ENCODE results near the gene UBE2C.
A peak's percentile ranks its signal among the peaks of the same experiment; 100 is the strongest.

UBE2C gene

GRCh38 chr20:45833883-45834796, 21.7 kb downstream of the UBE2C start:
- peak; percentile 14 for DNase-seq

GRCh38 chr20:45834797-45835161, 22.3 kb downstream of the UBE2C start:
- no peak for DNase-seq

GRCh38 chr20:45835329-45835765, 22.9 kb downstream of the UBE2C start:
- DNase-seq = no peak

DNA sequence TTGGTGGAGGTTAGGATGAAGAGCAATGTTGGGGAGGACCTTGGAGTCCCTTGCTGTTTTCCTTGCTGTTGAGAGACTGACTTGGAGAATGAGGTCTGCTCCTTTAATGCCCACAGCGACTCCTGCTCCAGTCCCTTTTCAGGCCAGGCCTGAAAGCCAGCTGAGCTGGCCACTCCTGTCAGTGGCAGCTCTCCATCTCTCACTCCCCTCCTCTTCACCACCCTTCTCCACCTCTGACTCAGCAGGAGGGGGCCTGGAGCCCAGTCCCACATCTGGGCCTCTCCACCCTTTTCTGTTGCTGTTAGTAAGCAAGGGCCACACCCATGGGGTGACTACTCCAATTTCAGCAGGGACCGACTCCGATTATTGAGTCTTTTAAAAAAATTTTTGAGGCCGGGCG, 23.4 kb downstream of the UBE2C start:
- no peak for DNase-seq

DNA sequence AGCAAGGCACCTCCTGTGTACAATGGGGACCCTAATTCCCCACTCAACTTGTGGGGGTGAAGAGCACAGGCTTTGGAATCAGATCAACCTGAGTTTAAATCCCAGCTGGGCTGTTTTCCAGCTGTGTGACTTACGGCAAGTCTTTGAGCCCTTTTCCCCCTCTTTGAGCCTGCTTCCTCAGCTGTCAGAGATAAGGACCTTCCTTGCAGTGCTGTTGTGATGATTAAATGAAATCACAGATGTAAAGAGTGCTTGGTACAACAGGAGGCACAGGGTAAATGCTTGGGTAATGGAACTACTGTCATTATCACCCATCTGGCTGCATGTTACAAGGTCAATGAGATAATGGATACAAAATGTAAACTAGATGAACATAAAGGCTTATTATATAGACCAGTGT, 24.4 kb downstream of the UBE2C start:
- no peak for DNase-seq

- no peak for DNase-seq
Measured at GRCh38 chr20:45840700-45841198, 28.3 kb downstream of the UBE2C start.

DNA sequence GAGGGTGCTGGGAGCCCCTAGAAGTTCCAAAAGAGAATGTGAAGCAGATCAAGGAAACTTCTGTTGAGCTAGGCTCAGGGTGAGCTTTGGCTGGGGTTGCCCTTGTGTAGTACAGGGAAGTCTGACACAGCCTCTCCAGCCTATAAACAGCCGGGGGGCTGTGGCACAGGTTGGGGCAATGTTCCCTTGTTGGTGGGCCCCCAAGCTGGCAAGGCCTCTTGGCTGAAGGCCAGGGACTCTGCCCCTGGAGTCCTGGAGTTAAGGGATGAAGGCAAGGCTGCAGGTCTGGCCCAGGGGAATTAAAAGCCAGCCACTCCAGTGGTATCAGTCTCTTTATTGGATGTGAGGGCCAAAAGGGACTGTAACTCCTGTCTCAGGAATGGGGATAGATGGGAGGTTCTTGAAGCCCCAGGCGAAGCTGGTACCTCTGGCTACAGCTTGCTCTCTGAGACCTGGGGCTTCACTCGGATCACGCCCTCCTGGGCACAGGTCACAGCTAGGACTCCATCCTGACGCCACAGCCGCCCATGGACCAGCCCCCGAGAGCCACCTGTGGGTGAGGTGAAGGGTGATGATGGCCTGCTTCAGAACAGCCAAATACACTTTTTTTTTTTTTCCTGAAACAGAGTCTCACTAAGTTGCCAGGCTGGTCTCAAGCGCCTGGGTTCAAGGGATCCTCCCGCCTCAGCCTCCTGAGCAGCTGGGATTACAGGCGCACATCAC, 29.1 kb downstream of the UBE2C start:
- DNase-seq = no peak

GRCh38 chr20:45842169-45842812, 29.8 kb downstream of the UBE2C start:
- DNase-seq = peak; percentile 5

DNA sequence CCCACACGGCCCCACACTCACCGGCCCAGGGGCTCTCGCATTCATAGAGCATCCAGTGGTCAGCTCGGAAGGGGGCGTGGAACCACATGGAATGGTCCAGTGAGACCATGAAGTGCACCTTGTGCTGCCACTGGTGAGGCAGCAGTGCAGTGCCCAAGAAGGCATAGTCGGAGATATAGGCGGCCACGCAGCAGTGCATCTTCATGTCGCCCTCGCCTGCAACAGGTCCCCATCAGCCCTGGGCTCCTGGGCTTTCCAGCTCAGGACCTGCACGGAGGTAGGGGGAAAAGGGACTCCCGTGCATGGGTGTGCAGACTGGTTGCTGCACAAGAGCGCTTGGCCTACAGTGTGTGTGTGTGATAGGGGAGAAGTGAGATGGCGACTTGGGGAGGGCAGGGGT, 31.1 kb downstream of the UBE2C start:
- DNase-seq = no peak

DNA sequence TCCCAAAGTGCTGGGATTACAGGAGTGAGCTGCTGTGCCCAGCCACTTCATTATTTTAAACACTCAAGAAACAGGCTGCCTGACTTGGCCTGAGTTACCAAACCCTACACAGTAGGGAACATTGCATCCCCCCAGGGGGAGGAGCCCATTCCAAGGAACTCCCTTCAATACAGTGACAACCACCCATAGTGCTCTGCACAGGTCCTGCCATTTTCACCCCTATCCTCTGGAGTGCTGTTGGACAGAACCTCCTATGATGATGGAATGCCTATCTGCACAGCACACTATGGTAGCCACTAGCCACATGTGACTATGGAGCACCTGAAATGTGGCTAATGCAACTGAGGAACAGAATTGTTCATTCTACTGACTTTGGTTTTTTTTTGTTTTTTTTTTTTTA, 33.0 kb downstream of the UBE2C start:
- no peak for DNase-seq

DNA sequence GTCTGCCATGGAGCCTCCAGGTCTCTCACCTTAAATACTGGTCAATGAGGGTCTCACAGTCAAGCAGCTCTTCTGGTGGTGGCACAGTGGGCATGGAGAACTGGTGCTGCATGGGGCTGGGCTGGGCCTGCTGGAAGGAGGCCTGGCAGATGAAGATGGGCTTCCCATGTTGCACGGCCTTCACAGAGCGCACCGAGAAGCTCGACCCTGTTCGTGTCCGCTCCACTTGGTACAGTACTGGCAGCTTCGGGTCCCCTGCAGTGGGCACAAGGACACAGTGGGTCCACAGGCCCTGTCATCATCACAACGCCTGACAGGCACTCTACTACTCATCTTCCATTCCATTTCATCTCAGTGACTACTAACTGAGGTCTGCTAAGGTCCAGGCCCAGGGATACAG, 36.0 kb downstream of the UBE2C start:
- DNase-seq = no peak

DNA sequence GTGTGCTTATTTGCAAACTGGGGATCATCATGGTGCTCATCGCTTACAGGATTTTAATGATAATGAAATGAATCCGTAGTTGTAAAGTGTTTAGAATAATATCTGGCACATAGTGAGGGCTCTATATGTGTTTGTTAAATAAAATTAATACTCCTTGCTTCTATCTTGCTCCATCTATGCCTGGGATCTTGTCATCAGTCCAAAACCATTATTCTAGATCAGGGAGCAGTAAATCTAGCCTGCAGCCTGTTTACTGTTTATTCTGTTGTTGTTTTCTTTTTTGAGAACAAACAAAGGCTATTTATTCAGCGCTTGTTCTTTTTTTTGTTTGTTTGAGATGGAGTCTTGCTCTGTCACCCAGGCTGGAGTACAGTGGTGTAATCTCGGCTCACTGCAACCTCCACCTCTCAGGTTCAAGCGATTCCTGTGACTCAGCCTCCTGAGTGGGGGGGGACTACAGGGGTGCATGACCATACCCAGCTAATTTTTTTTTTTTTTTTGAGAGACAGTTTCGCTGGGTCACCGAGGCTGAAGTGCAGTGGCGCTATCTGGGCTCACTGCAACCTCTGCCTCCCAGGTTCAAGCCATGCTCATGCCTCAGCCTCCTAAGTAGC, 36.6 kb downstream of the UBE2C start:
- DNase-seq = no peak

DNA sequence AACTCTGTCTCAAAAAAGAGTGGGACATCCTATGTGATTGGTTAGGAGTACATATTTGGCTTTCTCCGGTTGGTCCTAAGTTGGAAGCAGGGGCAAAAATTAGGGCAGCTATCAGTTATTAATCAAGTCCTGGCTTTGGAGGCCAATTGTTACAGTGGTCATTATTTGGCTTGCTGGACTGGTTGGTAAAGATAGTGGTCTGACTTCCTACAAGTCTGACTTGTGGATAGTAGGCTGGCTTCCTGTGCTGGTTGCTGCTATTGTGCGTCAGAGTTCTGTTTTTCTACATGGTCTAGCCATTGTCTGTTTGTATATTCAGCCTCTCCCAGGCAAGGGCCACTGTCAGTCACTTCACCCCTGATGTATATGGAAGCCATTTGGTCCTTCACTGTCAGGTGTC, 37.8 kb downstream of the UBE2C start:
- DNase-seq = no peak

- DNase-seq = no peak
Measured at GRCh38 chr20:45850926-45851325, 38.5 kb downstream of the UBE2C start.

DNA sequence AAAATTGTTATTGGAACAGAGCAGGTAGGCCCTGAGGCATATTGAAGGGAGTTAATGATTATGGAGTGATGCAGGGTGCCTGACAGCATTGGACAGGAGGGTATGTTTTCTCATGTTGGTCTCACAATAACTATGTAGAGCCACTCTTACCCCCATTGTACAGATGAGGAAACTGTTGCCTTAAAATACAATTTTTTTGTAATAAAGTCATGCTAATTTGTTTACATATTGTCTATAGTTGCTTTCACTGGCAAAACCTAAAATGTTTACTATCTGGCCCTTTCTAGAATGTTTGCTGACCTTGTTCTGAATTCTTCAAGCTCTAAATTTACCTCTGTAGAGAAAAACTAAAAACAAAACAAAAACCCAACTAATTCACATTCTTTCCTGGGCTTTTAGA, 39.1 kb downstream of the UBE2C start:
- DNase-seq = no peak

DNA sequence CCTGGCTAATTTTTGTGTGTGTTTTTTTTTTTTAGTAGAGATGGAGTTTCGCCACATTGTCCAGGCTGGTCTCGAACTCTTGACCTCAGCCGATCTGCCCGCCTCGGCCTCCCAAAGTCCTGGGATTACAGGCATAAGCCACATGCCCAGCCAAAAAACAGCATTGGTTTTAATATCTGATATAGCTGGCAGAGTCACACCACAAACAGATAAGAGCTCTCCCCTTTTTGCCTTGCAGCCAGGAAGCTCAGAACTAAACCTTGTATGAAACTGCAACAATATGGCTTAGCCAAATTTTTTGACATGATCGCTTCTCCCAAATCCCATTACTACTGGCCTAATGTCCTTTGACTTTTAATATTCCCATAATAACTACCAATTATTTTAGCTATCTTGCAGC, 39.9 kb downstream of the UBE2C start:
- no peak for DNase-seq

DNA sequence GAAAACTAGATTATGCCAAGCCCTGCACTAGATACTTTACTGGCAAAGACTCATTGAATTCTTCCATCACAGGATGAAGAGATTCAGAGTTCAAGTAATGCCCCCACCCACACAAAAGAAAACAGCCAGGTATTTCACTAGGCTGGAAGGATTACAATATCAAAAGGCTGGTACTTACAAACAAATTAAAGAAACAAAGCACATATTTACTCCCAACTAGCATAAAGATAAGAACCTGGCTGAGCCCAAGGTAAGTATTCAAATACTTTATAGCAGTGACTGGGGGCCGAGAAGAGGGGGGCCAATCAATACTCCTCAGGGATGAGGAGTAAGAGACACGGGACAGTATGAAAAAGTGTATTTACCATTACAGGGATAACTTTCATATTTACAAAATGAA, 41.0 kb downstream of the UBE2C start:
- DNase-seq = no peak

DNA sequence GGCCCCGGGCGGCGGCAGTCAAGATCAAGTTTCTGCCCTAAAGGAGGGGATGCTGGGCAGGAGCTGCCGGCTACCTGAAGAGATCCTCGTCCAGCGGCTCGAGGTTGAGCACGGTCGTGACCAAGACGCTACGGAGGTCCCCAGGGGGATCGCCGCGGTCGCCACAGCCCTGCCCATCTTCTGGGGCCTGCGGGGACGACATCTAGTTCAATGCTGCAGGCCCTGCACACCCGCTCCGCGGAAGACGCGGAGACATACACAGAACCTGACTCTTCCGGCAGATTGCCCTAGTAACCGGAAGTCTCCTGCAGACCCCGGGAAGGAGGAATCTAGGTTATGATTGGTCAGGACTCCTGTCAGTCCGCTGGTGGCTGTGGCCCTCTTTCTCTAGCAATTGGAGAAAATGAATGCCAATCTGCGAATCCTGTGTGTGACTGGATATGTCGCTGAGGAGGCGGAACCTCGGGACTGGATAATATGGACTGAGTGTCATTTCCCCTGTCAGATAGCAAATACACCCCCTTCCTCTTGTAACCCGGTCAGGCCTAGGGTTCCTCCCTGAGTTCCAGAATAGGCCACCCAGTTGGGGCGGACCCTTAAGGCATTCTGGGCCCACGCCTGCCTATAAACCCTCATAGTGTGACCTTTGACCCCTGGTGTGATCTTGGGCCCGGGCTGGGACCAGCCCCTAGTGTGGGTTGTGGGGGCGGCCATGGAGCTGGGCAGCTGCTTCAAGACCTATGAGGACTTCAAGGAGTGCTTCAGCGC, 44.9 kb downstream of the UBE2C start, which contains the start of the genes ACOT8 and ZSWIM3:
ACOT8 (minus strand) TSS at position 279 of the 768 bp plus-strand sequence; CDS start at position 202, 77 bp downstream.
ZSWIM3 (plus strand) TSS at position 501 of the 768 bp plus-strand sequence; CDS start at position 713, 212 bp downstream.
- peak; percentile 100 for DNase-seq

GRCh38 chr20:45857882-45858216, 45.4 kb downstream of the UBE2C start:
- peak; percentile 17 for DNase-seq

DNA sequence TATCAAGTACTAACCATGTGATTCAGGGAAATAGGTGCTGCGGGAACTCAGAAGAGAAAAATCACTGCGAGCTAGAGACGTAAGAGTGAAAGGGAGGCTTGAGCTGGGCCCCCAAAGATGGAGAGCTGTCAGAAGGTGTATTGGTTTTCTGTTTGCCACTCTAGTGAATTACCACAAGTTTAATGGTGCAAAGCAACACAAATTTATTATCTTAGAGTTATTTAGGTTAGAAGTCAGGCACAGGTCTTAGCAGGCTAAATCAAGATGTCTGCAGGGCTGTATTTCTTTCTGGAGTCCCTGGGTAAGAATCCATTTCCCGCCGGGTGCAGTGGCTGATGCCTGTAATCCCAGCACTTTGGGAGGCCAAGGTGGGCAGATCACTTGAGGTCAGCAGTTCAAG, 47.5 kb downstream of the UBE2C start:
- DNase-seq = no peak

- no peak for DNase-seq
Measured at GRCh38 chr20:45860560-45861220, 48.2 kb downstream of the UBE2C start.

All from CD4-positive, alpha-beta T cell treated with Interleukin-4 for 4 hours (primary cell).